ENCODE results near the gene LIMCH1. TPM values are rescaled to one million over a fixed set of nuclear protein-coding genes. Genes with fewer than 3 reads are reported as not detected.
"Not testable (repeated sequence)": the region's sequence is repeated elsewhere in the genome, so short reads cannot be mapped to it uniquely, and the experiment has no call there.

Gene LIMCH1, protein sequence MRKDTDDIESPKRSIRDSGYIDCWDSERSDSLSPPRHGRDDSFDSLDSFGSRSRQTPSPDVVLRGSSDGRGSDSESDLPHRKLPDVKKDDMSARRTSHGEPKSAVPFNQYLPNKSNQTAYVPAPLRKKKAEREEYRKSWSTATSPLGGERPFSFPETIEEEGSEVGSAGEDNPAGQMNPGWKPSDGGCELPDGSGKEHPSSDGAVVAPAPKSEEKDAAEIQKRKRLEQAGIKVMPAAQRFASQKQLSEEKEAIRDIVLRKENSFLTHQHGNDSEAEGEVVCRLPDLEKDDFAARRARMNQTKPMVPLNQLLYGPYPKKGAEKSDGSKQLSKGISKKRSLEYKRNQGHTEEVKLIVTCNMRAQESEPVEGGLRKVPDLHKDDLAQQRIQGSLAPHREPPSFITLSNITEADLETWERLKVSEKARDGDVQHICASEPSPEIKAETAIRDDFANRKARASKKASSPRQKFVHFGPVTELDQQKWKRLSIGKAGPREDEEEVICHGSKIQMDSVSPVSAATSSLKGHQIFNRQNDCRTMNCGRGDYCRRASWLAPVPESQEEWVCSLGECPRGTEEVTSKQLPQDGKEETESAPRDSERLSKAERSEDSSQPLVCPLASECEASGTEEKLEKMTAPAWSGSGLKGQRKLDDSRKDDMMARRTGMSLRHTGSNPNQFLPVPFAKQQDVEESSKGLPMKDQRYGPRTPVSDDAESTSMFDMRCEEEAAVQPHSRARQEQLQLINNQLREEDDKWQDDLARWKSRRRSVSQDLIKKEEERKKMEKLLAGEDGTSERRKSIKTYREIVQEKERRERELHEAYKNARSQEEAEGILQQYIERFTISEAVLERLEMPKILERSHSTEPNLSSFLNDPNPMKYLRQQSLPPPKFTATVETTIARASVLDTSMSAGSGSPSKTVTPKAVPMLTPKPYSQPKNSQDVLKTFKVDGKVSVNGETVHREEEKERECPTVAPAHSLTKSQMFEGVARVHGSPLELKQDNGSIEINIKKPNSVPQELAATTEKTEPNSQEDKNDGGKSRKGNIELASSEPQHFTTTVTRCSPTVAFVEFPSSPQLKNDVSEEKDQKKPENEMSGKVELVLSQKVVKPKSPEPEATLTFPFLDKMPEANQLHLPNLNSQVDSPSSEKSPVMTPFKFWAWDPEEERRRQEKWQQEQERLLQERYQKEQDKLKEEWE (N-terminal part only)
- not detected for polyA plus RNA-seq (2012; ENCODE audit: low read depth, missing spikeins)

DNA sequence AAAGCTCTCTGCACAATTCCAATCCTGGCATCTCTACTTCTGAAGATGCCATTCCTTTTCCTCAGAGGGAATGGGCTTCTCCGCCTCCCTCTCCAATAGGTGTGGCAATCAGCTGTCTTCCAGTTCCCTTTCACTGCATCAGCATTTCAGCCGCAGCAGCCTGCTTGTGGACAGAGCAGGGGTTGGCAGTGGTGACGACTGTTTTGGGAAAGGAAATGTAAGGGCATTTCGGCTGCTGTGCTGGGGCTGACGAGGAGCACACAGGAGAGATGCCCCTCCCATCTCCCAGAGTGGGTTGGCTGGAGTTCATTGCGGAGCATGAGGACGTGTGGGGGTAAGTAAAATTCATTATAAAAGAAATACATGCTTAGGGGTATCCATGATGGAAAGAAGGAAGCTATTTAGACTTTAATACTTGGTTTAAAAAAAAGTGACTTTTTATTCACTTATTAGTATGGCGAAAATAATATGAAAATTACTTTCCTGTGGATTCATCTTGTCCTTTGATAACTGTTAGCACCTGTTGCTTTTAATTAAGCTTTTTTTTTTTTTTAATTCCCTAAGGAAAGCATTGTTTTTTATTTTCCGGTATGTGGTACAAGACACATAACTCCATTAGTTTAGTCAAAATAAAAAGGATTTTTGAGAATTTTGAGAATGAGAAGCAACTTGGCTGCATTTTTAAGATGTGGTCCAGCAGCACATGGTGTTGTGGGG is at the start of gene LIMCH1:
LIMCH1 (plus strand) TSS at position 141 of the 717 bp plus-strand sequence. CDS start 67,839 bp downstream, outside the sequence.
- TF ChIP-seq POLR2AphosphoS5 (IDR thresholded peaks at IDR 0.05; ENCODE audit: low read depth, low read length) (no peak), POU2F2 (IDR thresholded peaks at IDR 0.05; ENCODE audit: low read depth, low read length) (no peak), PAX5 (IDR thresholded peaks at IDR 0.05; ENCODE audit: insufficient read depth, low read length, severe bottlenecking) (no peak), TAF1 (IDR thresholded peaks at IDR 0.05; ENCODE audit: low read depth, low read length) (no peak), POLR2A (IDR thresholded peaks at IDR 0.05; ENCODE audit: low read depth, low read length) (no peak), SPI1 (IDR thresholded peaks at IDR 0.05; ENCODE audit: low read depth, low read length) (no peak)
- DNase-seq (ENCODE audit: insufficient read length, low spot score) (no peak), FAIRE-seq (no peak)

DNA sequence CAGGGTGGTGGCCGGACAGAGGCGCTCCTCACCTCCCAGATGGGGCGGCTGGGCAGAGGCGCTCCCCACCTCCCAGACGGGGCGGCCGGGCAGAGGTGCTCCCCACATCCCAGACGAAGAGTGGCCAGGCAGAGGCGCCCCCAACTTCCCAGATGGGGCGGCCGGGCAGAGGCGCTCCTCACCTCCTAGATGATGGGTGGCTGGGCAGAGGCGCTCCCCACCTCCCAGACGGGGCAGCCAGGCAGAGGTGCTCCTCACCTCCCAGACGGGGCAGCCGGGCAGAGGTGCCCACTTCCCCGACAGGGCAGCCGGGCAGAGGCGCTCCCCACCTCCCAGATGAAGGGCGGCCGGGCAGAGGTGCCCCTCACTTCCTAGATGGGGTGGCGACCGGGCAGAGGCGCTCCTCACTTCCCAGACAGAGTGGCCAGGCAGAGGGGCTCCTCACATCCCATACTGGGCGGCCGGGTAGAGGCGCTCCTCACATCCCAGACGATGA is 46.8 kb upstream of the LIMCH1 start:
- DNase-seq (ENCODE audit: insufficient read length, low spot score); FAIRE-seq: not testable (repeated sequence)

DNA sequence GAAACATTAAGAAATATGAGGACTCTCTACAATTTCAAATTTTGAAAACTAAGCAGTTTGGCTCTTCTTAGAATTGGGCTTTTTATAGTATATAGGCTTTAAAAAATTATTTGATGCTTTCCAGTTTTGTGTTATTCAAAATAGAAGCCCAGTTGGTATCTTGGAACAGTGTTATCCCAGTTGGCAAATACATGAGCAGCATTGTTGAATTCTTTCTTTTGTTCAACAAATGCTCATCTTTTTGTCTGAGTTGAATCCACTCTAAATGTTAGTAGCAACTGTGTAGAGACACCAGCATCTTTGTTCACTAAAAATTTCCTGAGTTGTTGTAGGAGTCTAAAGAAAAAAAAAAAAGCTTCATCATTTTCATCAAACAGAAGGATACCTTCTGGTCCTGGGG is 41.0 kb upstream of the LIMCH1 start:
- DNase-seq (ENCODE audit: insufficient read length, low spot score): no peak
- TF ChIP-seq POLR2AphosphoS5 (IDR thresholded peaks at IDR 0.05; ENCODE audit: low read depth, low read length) (no peak), SPI1 (IDR thresholded peaks at IDR 0.05; ENCODE audit: low read depth, low read length) (no peak), PAX5 (IDR thresholded peaks at IDR 0.05; ENCODE audit: insufficient read depth, low read length, severe bottlenecking) (no peak), POLR2A (IDR thresholded peaks at IDR 0.05; ENCODE audit: low read depth, low read length) (no peak), POU2F2 (IDR thresholded peaks at IDR 0.05; ENCODE audit: low read depth, low read length) (no peak), TAF1 (IDR thresholded peaks at IDR 0.05; ENCODE audit: low read depth, low read length) (no peak)
- no peak for FAIRE-seq

DNA sequence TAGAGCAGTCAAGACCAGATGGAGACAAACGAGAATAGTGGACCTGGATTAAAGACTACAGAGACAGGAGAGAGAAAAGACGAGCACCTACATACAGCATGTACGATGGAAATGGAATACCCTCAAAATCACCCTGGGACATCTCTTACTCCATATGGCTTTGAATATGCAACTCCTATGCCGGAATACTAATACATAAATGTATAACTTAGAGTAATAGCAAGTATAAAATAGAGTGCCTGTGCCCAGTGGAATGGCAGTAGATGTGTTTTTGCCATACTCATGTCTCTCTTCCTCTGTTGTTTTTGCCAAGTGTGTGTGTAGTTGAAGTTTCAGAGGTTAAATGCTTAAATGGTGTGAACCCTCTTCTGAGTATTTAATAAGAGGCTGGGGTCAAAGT is 39.8 kb upstream of the LIMCH1 start:
- no peak for DNase-seq (ENCODE audit: insufficient read length, low spot score)
- no peak for TF ChIP-seq PAX5 (IDR thresholded peaks at IDR 0.05; ENCODE audit: insufficient read depth, low read length, severe bottlenecking)

DNA sequence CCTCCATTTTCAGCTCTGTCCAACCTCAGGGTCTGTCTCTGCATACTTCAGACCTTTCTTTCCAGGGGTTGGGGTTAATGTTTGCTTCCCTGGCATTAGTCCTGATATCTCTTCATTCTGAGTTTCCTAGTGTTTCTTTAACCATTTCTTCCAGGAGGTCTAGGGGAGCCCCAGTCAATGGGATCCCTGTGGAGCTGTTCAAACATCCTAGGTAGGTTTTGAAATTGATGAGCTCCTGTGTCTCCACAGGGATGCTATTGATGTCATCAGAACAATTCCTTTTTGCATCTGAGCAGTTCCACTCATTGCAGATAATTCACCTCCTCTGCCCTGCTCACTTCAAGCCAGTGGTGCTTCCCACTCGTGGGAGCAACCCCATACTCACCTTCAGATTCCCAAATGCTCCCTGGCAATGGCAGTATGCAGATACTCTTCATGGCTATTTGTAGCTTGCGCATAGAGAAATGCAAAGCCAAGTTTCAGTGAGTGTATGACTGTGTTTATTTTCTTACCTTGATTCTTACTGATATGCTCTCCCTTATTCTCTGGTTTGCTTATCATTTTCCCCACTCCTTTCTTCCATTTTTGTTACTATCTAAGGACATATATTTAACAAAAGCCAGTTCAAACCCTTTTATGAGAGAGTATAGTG is 33.7 kb upstream of the LIMCH1 start:
- FAIRE-seq (no peak), DNase-seq (ENCODE audit: insufficient read length, low spot score) (no peak)
- TF ChIP-seq TAF1 (IDR thresholded peaks at IDR 0.05; ENCODE audit: low read depth, low read length) (no peak), PAX5 (IDR thresholded peaks at IDR 0.05; ENCODE audit: insufficient read depth, low read length, severe bottlenecking) (no peak), POLR2A (IDR thresholded peaks at IDR 0.05; ENCODE audit: low read depth, low read length) (no peak), POLR2AphosphoS5 (IDR thresholded peaks at IDR 0.05; ENCODE audit: low read depth, low read length) (no peak), SPI1 (IDR thresholded peaks at IDR 0.05; ENCODE audit: low read depth, low read length) (no peak), POU2F2 (IDR thresholded peaks at IDR 0.05; ENCODE audit: low read depth, low read length) (no peak)

More for the DNA sequence above, 39.8 kb upstream of the LIMCH1 start:
- FAIRE-seq: no peak

DNA sequence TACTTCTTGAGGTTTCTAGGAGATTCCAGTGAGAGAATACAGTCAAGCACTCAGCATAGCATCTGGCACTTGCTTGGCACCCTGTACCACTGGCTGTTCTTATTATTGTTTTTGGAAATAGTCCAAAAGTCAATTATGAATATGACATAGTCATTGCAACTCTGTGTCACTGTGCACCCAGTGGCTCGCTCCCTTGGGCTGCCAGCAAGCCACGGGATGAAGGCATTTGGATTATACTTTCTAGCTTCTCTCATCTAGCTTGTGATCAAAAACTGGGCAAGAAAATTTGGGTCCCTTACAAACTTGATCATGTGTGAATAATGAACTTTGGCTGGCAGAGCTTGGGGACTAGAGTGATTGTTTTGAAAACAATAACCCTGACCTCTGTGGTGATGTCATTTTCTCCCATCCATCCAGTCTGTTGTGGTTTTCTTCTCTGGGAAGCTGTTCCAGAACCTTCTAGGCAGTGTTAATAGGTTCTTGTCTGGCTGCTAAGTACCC is 32.7 kb upstream of the LIMCH1 start:
- no peak for DNase-seq (ENCODE audit: insufficient read length, low spot score)

DNA sequence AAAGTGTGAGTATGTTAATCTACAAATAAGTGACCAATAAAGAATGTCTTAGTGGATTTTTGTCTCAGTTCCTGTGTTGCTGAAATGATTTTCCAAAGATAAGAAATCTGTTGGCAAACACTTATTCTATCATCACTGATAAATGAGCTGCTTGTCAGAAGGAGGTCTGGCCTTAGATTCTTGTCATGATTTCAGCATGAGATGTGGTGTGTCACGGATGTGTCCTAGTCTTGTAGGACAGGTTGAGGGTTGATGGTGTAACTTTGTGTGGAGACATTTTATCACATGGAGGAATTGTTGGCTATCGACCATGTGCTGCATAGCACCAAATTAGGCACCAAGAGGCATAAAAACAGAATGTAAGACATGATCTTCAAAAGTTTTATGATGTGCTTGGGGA is 31.8 kb upstream of the LIMCH1 start:
- DNase-seq (ENCODE audit: insufficient read length, low spot score) (no peak), FAIRE-seq (no peak)
- TF ChIP-seq POLR2AphosphoS5 (IDR thresholded peaks at IDR 0.05; ENCODE audit: low read depth, low read length) (no peak), POLR2A (IDR thresholded peaks at IDR 0.05; ENCODE audit: low read depth, low read length) (no peak), POU2F2 (IDR thresholded peaks at IDR 0.05; ENCODE audit: low read depth, low read length) (no peak), PAX5 (IDR thresholded peaks at IDR 0.05; ENCODE audit: insufficient read depth, low read length, severe bottlenecking) (no peak), TAF1 (IDR thresholded peaks at IDR 0.05; ENCODE audit: low read depth, low read length) (no peak), SPI1 (IDR thresholded peaks at IDR 0.05; ENCODE audit: low read depth, low read length) (no peak)

More for the DNA sequence above, 32.7 kb upstream of the LIMCH1 start:
- no peak for FAIRE-seq
- TF ChIP-seq POLR2AphosphoS5 (IDR thresholded peaks at IDR 0.05; ENCODE audit: low read depth, low read length): no peak

DNA sequence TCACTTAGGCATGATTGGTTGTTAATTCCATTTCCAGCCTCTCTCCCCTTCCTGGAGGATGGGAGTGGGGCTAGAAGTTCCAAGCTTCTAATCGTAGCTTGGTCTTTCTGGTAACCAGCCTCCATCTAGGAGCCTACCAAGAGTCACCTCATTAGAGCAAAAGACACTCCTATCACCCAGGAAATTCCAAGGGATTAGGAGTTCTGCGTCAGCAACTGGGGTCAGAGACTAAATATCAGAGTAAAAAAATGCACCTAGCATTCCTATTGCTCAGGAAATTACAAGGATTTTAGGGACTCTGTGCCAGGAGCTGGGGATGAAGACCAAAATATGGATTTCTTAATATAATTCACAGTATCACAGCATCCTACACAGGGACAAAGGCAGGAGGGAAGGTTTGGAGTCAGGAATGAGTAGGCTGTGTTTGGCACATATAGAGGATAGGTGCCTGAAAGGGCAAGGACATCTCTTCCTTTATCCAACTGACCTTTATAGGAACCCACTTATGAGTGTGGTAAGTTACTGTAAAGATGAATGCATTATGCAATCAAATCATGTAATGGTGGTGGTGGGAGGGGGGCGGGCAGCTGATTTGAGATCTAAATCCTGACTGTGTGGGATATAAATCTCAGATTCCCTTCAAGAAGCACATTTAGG is 30.5 kb upstream of the LIMCH1 start:
- TF ChIP-seq POLR2AphosphoS5 (IDR thresholded peaks at IDR 0.05; ENCODE audit: low read depth, low read length): no peak
- TF ChIP-seq POU2F2 (IDR thresholded peaks at IDR 0.05; ENCODE audit: low read depth, low read length): no peak
- no peak for TF ChIP-seq POLR2A (IDR thresholded peaks at IDR 0.05; ENCODE audit: low read depth, low read length)
- no peak for TF ChIP-seq SPI1 (IDR thresholded peaks at IDR 0.05; ENCODE audit: low read depth, low read length)
- TF ChIP-seq PAX5 (IDR thresholded peaks at IDR 0.05; ENCODE audit: insufficient read depth, low read length, severe bottlenecking): no peak
- TF ChIP-seq TAF1 (IDR thresholded peaks at IDR 0.05; ENCODE audit: low read depth, low read length): no peak
- DNase-seq (ENCODE audit: insufficient read length, low spot score) (no peak), FAIRE-seq (no peak)

Measured in GM12891 (cell line).